Glutamatergic neuron (in vitro differentiated cells): ENCODE measurements around the gene SHROOM3. TPM values are rescaled to one million over a fixed set of nuclear protein-coding genes. Genes with fewer than 3 reads are reported as not detected.

Source experiments
- DNase-seq: peaks from one replicate; pipeline ENCODE4 v3.0.0; 2022
- H3K27ac Mint-ChIP-seq: one replicate; pipeline ENCODE4 v1.8.0; 2020; ENCODE audit warnings: mild to moderate bottlenecking, mixed read lengths, inconsistent platforms; ENCODE audit not compliant: unreplicated experiment
- H3K27me3 Mint-ChIP-seq: one replicate; pipeline ENCODE4 v1.8.0; 2020; ENCODE audit warnings: mild to moderate bottlenecking, moderate library complexity, mixed read lengths, inconsistent platforms; ENCODE audit not compliant: unreplicated experiment
- H3K36me3 Mint-ChIP-seq: one replicate; pipeline ENCODE4 v1.8.0; 2020; ENCODE audit warnings: mild to moderate bottlenecking, mixed read lengths, inconsistent platforms; ENCODE audit not compliant: unreplicated experiment
- H3K4me1 Mint-ChIP-seq: one replicate; pipeline ENCODE4 v1.8.0; 2020; ENCODE audit warnings: mild to moderate bottlenecking, low read depth, mixed read lengths, inconsistent platforms; ENCODE audit not compliant: unreplicated experiment
- H3K4me3 Mint-ChIP-seq: one replicate; pipeline ENCODE4 v1.8.0; 2020; ENCODE audit warnings: mild to moderate bottlenecking, mixed read lengths, inconsistent platforms; ENCODE audit not compliant: unreplicated experiment
- H3K9me3 Mint-ChIP-seq: one replicate; pipeline ENCODE4 v1.8.0; 2020; ENCODE audit warnings: mild to moderate bottlenecking, moderate library complexity, mixed read lengths, inconsistent platforms; ENCODE audit not compliant: unreplicated experiment
- CTCF ChIP-seq: fragments of 200-600 bp; sonication (generic); IDR thresholded peaks from one replicate; pipeline ENCODE4 v1.5.0; 2021; ENCODE audit not compliant: partially characterized antibody, unreplicated experiment
- total RNA-seq: library from RNA; stranded (reverse); fragmentation: NEBNext Ultra II Directional; extraction: Animal tissue kit (Norgen Biotek cat#: 25700); gene quantifications from one replicate; pipeline ENCODE4 v1.2.1, GENCODE V29; 2021; ENCODE audit not compliant: unreplicated experiment

The SHROOM3 gene
- total RNA-seq, 1 donor from 2014 or later: 1.9 TPM

DNA sequence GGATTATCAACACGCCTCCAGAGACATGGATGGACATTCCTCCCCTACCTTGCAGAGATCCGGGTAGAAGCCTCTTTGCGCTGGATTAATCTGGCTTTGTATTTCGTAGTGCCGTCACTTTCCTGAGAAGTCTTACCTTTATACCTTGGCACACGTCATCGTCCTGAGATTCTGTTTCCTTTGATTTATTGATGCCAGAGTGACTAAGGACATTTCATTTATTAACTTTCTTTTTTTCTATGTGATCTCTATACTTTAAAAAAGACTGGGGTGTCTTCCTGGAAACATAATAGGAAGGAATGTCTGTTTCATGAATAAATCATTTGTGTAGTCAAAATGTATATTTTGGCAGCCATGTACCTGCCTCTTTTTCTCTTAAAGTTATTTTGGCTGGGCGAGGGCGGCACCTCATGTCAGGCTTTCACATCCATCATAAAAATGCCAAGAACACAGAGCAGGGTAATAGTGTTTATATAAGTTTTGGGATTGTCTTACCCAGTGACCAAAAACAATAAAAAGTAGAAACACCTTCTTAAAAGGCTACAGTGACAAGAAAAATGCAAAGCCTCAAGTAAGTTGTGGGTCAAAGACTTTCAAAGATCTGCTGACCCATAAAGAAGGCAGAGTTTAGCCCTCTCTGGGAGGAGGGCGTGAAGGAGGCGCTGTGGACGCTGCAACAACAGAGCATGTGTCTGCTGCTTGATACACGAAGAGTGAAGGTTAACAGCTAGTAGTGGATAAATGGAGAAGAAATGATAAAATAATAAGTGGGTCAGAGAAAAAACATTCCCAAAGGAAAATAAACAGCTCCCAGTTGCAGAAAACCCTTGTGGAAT is 124.4 kb downstream of the SHROOM3 start:
- TF ChIP-seq CTCF: no peak
- H3K27ac Mint-ChIP-seq: no peak overlapping the region
- H3K9me3 Mint-ChIP-seq: peaks cover 2% of the 10 kb centered on the region
- H3K4me3 Mint-ChIP-seq: peak overlapping the region; percentile 7
- H3K36me3 Mint-ChIP-seq: no peaks in the 10 kb centered on the region
- peaks cover 32% of the 10 kb centered on the region for H3K4me1 Mint-ChIP-seq
- H3K27me3 Mint-ChIP-seq: peaks cover 1% of the 10 kb centered on the region
- no peak for DNase-seq

GRCh38 chr4:76562161-76562560 is 127.1 kb downstream of the SHROOM3 start:
- Mint-ChIP-seq H3K4me3 (no peak overlapping the region), H3K4me1 (peaks cover 36% of the 10 kb centered on the region), H3K27ac (no peak overlapping the region), H3K27me3 (peaks cover 1% of the 10 kb centered on the region), H3K36me3 (no peaks in the 10 kb centered on the region), H3K9me3 (peaks cover 2% of the 10 kb centered on the region)
- no peak for DNase-seq
- no peak for TF ChIP-seq CTCF

DNA sequence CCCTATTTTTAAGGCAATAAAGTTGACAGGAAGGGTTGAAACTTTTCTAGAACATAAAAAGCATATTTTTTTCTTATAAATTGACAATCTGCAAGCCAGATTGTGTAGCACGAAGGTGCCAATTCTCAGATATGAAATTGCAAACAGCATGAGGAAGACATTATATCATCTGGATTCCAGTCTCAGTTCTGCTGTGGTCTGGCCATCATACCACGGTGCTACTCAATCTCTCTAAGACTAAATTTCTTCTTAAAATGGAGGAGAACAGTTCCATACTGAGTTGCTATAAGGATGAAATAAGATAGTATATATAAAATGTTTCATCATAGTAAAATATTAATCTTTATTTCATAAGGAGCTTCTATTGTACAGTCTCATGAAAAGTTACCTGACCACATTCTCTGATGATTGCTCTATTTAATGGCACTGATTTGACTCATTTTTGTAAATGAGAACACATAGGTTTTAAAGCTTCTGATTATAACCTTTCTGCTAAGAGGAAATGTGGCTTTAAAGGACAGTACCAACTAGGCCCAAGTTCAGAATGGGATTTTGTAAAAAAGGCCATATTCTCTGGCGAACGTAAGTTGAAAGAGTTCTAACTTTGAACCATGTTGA is 127.9 kb downstream of the SHROOM3 start:
- Mint-ChIP-seq H3K9me3 (peaks cover 1% of the 10 kb centered on the region), H3K27me3 (peaks cover 1% of the 10 kb centered on the region), H3K36me3 (no peaks in the 10 kb centered on the region), H3K4me1 (peaks cover 30% of the 10 kb centered on the region), H3K27ac (no peak overlapping the region), H3K4me3 (no peak overlapping the region)
- no peak for DNase-seq
- TF ChIP-seq CTCF: no peak

GRCh38 chr4:76563454-76564122 is 128.6 kb downstream of the SHROOM3 start:
- Mint-ChIP-seq H3K9me3 (peaks cover 1% of the 10 kb centered on the region), H3K4me1 (peaks cover 34% of the 10 kb centered on the region), H3K27me3 (peaks cover 1% of the 10 kb centered on the region), H3K27ac (no peak overlapping the region), H3K36me3 (no peaks in the 10 kb centered on the region), H3K4me3 (no peak overlapping the region)
- DNase-seq: no peak
- TF ChIP-seq CTCF: no peak
